HG03066 (cell line): ENCODE measurements around the gene PIP4P1.

Experiments used
- ATAC-seq: cut with Tn5 transposase; IDR thresholded peaks from one replicate; pipeline ENCODE4 v1.9.1; 2021; ENCODE audit warnings: low read depth; ENCODE audit not compliant: unreplicated experiment

PIP4P1 gene

DNA sequence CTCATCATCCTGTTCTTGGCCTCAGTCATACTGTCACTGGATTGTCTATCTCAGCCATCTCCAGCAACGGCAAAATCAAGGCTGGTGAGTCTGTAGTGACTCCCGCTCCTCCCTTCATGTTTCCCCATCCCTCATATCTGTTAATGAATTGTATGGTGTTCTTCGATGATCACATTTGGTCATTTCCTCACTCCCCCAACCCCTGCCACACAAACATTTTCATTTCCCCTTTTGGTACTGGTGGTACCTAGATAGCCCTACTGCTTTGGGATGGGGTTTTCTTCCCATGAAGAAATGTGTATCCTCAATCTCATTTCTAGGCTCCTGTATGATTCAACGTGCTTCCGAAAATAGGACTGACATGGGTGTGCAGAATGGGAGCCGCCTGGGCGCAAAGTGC is 22.6 kb downstream of the PIP4P1 start:
- no peak for ATAC-seq

- ATAC-seq, result no peak
Observed at GRCh38 chr14:20436363-20436755, 24.9 kb downstream of the PIP4P1 start.

- no peak for ATAC-seq
Observed at GRCh38 chr14:20435582-20436362, 25.5 kb downstream of the PIP4P1 start, which contains the start of gene KLHL33. KLHL33 (minus strand) TSS chr14:20436166; CDS start chr14:20435811, 355 bp downstream.

DNA sequence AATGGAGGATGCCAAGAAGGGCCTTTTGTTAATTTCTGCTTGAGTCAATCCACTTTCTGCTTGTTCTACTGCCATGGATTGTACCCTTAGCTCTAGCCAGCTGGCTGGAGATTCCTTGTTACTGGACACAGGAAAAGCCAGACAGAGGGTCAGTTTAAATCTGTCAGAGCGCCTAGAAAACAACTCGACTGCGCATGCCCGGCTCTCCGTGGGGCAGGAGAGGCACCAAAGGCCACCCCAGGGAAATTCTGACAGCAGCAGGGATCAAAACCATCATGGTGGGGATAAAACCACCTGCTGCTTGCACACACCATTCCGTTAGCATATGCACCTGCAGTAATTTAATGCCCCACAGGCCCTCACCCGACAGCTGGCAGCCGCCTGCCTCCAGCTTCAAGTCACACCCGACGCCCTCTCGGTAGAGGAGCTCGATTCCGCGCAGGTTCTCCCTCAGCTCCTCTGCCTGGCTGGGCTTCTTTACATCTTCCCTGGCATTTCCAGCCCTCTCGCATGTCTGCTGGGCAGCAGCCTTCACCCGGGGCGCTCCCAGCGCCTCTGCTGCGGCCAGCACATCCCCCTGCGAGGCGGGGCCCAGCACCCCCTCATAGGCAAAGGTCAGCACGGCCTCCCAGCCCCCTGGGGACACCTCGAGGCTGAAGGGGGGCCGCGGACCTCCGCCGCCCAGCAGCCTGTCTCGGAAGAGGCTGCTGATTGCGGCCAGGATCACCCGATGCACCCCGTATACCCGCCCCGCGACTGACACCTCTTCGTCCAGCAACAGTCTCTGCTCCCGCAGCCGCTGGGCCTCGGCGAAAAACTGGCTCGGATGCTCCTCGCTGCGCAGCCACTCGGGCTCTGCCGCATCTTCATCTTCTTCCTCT is 26.3 kb downstream of the PIP4P1 start:
- no peak for ATAC-seq

DNA sequence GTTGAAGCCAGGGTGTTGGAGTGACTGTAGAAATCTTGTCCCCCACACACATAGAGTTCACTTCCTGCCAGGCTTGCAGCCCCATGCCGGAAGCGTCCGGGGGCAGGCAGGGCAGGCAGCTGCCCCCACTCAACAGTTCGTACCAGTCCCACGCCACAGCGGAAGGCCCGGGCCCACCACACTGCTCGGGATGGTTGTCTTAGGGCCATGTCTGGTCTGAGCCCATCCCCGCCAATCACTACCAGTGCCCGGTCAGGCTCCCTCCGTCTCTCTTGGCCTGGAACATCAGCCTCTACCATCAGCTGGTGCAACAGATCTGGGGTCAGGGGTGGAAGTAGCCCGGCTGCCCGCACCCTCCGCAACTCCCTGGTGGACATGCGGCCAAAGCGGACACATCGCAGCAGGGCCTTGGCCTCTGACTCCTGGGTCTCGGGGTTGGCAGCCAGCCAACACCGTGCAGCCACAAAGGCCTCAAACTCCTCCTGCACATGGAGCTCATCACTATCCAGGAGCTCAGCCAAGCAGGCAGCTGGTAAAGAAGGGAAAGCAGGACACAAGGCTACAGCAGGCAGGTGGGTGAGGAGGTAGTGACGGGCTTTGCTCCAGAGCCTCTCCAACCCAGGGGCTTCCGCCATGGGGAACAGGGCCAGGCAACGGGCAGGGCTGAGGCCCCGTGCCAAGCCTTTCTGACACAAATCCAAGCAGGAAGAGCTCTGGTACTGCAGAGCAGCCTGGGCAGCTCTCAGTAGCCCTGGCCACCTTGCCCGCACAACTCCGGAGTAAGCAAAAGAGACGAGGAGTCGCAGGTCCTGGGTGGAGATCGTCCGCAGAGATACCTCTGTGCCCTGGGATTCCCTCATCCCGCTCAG is 31.2 kb downstream of the PIP4P1 start:
- no peak for ATAC-seq

- ATAC-seq, result no peak
Observed at GRCh38 chr14:20428802-20429201, 32.4 kb downstream of the PIP4P1 start.

DNA sequence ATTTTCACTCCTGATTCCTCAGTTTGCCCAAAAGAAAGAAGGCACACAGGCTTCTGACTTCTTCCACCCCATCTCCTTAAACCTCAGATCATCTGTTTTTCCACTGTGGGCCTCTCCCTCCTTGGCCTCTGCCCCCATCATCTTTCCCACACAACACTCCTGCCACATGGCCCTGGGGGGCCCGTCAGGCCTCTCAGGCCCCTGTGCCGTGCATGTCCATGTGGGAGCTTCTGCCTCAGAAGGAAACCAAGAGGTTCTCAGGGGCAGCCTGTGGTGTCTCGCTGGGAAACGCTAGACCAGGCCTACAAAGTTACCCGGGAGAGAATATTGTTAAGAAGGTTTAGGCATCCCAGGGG is 33.2 kb downstream of the PIP4P1 start:
- ATAC-seq, result peak; percentile 32

- peak; percentile 77 for ATAC-seq
Observed at GRCh38 chr14:20427231-20428009, 33.8 kb downstream of the PIP4P1 start.

DNA sequence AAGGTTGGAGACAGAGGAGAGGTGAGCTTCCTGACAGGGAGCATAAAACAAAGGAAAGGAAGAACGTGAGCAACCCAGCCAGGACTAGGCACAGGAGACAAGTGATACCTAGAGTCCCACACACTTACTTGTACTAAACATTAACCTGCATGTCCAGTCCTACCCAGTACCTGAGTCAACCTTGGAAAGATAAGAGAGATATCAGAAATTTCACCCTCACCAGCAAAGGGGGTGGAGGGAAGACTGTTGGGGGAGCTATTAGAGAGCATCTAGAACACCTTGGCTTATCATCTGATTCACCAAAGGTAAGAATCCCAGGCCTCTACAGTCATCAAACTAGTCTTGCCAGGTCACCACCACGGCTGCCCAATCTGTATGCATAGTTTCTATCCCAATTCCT is 36.4 kb downstream of the PIP4P1 start:
- ATAC-seq, result no peak

DNA sequence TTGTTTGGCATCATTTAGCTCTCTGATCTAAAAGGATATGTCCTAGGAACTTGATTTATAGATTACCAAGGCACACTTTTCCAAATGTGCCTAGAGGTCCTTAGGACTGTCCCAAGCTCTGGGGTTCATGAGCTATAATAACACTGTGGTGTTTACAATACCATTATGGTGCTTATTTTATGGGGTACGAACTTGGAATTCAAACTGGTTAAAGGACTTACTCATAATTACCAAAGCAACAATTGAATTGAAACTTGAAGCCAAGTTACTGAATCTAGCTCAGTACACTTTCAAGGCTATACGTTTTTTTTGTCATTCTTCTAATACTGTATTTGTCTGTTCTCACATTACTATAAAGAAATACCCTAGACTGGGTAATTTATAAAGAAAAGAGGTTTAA is 38.3 kb downstream of the PIP4P1 start:
- ATAC-seq, result no peak

DNA sequence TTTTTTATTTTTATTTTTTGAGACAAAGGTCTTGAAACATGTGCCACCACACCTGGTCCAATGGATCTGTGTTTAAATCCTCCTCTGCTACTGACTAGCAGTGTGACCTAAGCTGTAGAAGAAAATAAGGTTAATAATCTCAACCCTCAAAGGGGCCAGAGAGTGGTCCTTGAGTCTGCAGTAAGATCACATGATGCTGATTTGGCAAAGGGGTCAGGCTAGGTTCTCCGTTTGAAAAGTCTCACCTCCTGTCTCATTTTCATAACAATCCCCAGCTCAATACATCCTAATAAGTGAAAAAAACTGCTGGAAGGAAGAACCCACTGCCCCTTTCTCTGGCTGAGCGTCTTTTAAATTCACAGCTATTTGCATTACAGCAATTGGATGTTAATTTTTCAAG is 40.0 kb downstream of the PIP4P1 start:
- ATAC-seq, result no peak

DNA sequence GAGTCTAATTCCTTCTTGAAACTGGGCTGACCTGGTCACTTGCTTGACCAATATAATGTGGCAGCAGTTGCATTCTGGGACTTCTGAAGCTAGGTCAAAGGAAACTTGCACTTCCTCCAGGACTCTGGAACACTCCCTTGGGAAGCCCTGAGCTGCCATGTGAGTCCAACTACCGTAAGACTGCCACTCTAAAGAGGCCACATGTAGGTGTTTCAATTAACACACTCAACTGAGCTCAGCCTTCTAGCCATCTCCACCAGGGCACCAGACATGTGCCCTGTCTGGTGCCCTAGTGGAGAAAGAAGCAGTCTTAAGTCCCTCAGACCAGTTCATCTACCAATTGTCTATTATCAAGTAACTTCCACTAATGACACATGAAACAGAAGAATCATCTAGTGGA is 41.8 kb downstream of the PIP4P1 start:
- ATAC-seq, result no peak

DNA sequence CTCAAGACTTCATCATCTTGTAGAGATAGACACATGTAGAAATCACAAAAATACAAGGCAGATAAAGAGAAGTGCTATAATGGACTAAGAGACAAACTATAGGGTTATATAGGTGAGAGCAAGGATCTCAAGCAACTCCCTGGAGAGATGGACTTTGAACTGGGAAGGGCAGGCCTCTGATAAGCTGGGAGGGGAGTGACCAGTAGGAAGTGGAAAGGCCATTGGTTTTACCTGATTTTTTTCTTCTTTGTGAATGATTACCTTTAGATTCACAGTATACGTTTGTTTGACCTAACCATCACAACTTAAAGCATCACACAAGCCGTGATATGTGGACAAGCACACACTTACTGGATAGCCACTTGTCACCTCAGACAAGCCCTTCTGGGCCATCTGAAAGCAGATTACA is 42.7 kb downstream of the PIP4P1 start:
- no peak for ATAC-seq

GRCh38 chr14:20417250-20418186 is 43.7 kb downstream of the PIP4P1 start:
- ATAC-seq, result no peak

GRCh38 chr14:20416223-20416622 is 45.0 kb downstream of the PIP4P1 start:
- no peak for ATAC-seq

GRCh38 chr14:20415782-20416206 is 45.4 kb downstream of the PIP4P1 start:
- ATAC-seq, result peak; percentile 43

- peak; percentile 40 for ATAC-seq
Observed at GRCh38 chr14:20413744-20414082, 47.5 kb downstream of the PIP4P1 start.

- ATAC-seq, result peak; percentile 63
Observed at GRCh38 chr14:20412876-20413743, 48.1 kb downstream of the PIP4P1 start, which contains the start of gene TEP1. TEP1 (minus strand) TSS chr14:20413501; CDS start chr14:20408439, 5,062 bp downstream.
